ENCODE measurements around the gene CAPN15.

Gene CAPN15

GRCh38 chr16:525520-526180 lies 1.9 kb upstream of the CAPN15 start:
- DNase-seq (ENCODE audit: low spot score), result peak; percentile 83

GRCh38 chr16:526181-527014 lies 1.1 kb upstream of the CAPN15 start:
- peak; percentile 50 for DNase-seq (ENCODE audit: low spot score)

GRCh38 chr16:528111-529011 lies 849 bp downstream of the CAPN15 start:
- DNase-seq (ENCODE audit: low spot score), result peak; percentile 66

GRCh38 chr16:529012-529575 lies 1.6 kb downstream of the CAPN15 start:
- no peak for DNase-seq (ENCODE audit: low spot score)

- no peak for DNase-seq (ENCODE audit: low spot score)
Measured at GRCh38 chr16:530111-530817, 2.8 kb downstream of the CAPN15 start.

- no peak for DNase-seq (ENCODE audit: low spot score)
Measured at GRCh38 chr16:531494-532125, 4.1 kb downstream of the CAPN15 start.

GRCh38 chr16:533391-534123 lies 6.0 kb downstream of the CAPN15 start:
- DNase-seq (ENCODE audit: low spot score), result no peak

- DNase-seq (ENCODE audit: low spot score), result no peak
Measured at GRCh38 chr16:534135-534534, 6.6 kb downstream of the CAPN15 start.

- no peak for DNase-seq (ENCODE audit: low spot score)
Measured at GRCh38 chr16:534856-535445, 7.4 kb downstream of the CAPN15 start.

- peak; percentile 91 for DNase-seq (ENCODE audit: low spot score)
Measured at GRCh38 chr16:535446-536405, 8.2 kb downstream of the CAPN15 start.

- no peak for DNase-seq (ENCODE audit: low spot score)
Measured at GRCh38 chr16:536746-537145, 9.2 kb downstream of the CAPN15 start.

GRCh38 chr16:537415-538335 lies 10.2 kb downstream of the CAPN15 start:
- no peak for DNase-seq (ENCODE audit: low spot score)

- peak; percentile 95 for DNase-seq (ENCODE audit: low spot score)
Measured at GRCh38 chr16:539901-540530, 12.5 kb downstream of the CAPN15 start.

GRCh38 chr16:540645-541340 lies 13.3 kb downstream of the CAPN15 start:
- DNase-seq (ENCODE audit: low spot score), result no peak

- no peak for DNase-seq (ENCODE audit: low spot score)
Measured at GRCh38 chr16:543301-544164, 16.0 kb downstream of the CAPN15 start.

GRCh38 chr16:544517-544916 lies 17.0 kb downstream of the CAPN15 start:
- DNase-seq (ENCODE audit: low spot score), result no peak
